ENCODE data around the gene BORCS5.
"Not testable (repeated sequence)": the region's sequence is repeated elsewhere in the genome, so short reads cannot be mapped to it uniquely, and the experiment has no call there.

Gene BORCS5

GRCh38 chr12:12392413-12392812 is 35.5 kb downstream of the BORCS5 start:
- DNase-seq (ENCODE audit: low read depth in 4 of 4, low spot score in 1 of 4): no peak

- DNase-seq (ENCODE audit: low read depth in 4 of 4, low spot score in 1 of 4): no peak
These were observed 36.3 kb downstream of the BORCS5 start for GRCh38 chr12:12393171-12393570.

GRCh38 chr12:12396694-12397093 is 39.8 kb downstream of the BORCS5 start:
- no peak for DNase-seq (ENCODE audit: low read depth in 4 of 4, low spot score in 1 of 4)

GRCh38 chr12:12397184-12397583 is 40.3 kb downstream of the BORCS5 start:
- DNase-seq (ENCODE audit: low read depth in 4 of 4, low spot score in 1 of 4): no peak

GRCh38 chr12:12398026-12398859 is 41.4 kb downstream of the BORCS5 start:
- DNase-seq (ENCODE audit: low read depth in 4 of 4, low spot score in 1 of 4): no peak

- no peak for DNase-seq (ENCODE audit: low read depth in 4 of 4, low spot score in 1 of 4)
These were observed 42.3 kb downstream of the BORCS5 start for GRCh38 chr12:12399161-12399560.

- DNase-seq (ENCODE audit: low read depth in 4 of 4, low spot score in 1 of 4): no peak
These were observed 43.0 kb downstream of the BORCS5 start for GRCh38 chr12:12399776-12400305.

GRCh38 chr12:12400793-12401192 is 43.9 kb downstream of the BORCS5 start:
- DNase-seq (ENCODE audit: low read depth in 4 of 4, low spot score in 1 of 4): no peak

GRCh38 chr12:12403264-12404248 is 46.7 kb downstream of the BORCS5 start:
- no peak for DNase-seq (ENCODE audit: low read depth in 4 of 4, low spot score in 1 of 4)

- DNase-seq (ENCODE audit: low read depth in 4 of 4, low spot score in 1 of 4): no peak
These were observed 47.4 kb downstream of the BORCS5 start for GRCh38 chr12:12404297-12404696.

GRCh38 chr12:12405882-12406281 is 49.0 kb downstream of the BORCS5 start:
- no peak for DNase-seq (ENCODE audit: low read depth in 4 of 4, low spot score in 1 of 4)

- no peak for DNase-seq (ENCODE audit: low read depth in 4 of 4, low spot score in 1 of 4)
These were observed 49.9 kb downstream of the BORCS5 start for GRCh38 chr12:12406762-12407161.

- DNase-seq (ENCODE audit: low read depth in 4 of 4, low spot score in 1 of 4): no peak
These were observed 51.4 kb downstream of the BORCS5 start for GRCh38 chr12:12408265-12408690.

GRCh38 chr12:12409337-12409736 is 52.5 kb downstream of the BORCS5 start:
- DNase-seq (ENCODE audit: low read depth in 4 of 4, low spot score in 1 of 4): not testable (repeated sequence)

- no peak for DNase-seq (ENCODE audit: low read depth in 4 of 4, low spot score in 1 of 4)
These were observed 59.0 kb downstream of the BORCS5 start for GRCh38 chr12:12415886-12416285.

GRCh38 chr12:12419165-12419564 is 62.3 kb downstream of the BORCS5 start:
- not testable (repeated sequence) for DNase-seq (ENCODE audit: low read depth in 4 of 4, low spot score in 1 of 4)

GRCh38 chr12:12423367-12423766 is 66.5 kb downstream of the BORCS5 start:
- no peak for DNase-seq (ENCODE audit: low read depth in 4 of 4, low spot score in 1 of 4)

GRCh38 chr12:12425001-12425400 is 68.1 kb downstream of the BORCS5 start:
- DNase-seq (ENCODE audit: low read depth in 4 of 4, low spot score in 1 of 4): no peak

GRCh38 chr12:12425616-12426015 is 68.7 kb downstream of the BORCS5 start:
- DNase-seq (ENCODE audit: low read depth in 4 of 4, low spot score in 1 of 4): no peak

- DNase-seq (ENCODE audit: low read depth in 4 of 4, low spot score in 1 of 4): no peak
These were observed 70.7 kb downstream of the BORCS5 start for GRCh38 chr12:12427568-12427967.

GRCh38 chr12:12428047-12428446 is 71.2 kb downstream of the BORCS5 start:
- DNase-seq (ENCODE audit: low read depth in 4 of 4, low spot score in 1 of 4): no peak
